Loucy (cell line): Measurements from ENCODE around the gene CCDC13.

Experiments
- H2AFZ ChIP-seq: fragments of 200-600 bp; sonication (generic); 2 replicates; pipeline ENCODE4 v1.6.0; 2016; ENCODE audit warnings: antibody characterized with exemption, mild to moderate bottlenecking, low read length, moderate library complexity
- H3F3A ChIP-seq: fragments of 200-600 bp; 2 replicates; pipeline ENCODE4 v1.6.0; 2016; ENCODE audit warnings: antibody characterized with exemption, low read depth, mild to moderate bottlenecking
- H3K27me3 ChIP-seq: fragments of 200-600 bp; sonication (generic); 2 replicates; pipeline ENCODE4 v1.6.1; 2014; ENCODE audit warnings: low read length, mild to moderate bottlenecking; ENCODE audit not compliant: insufficient read depth, poor library complexity, severe bottlenecking
- H3K36me3 ChIP-seq: fragments of 200-600 bp; sonication (generic); 2 replicates; pipeline ENCODE4 v1.6.1; 2016; ENCODE audit warnings: low read length; ENCODE audit not compliant: insufficient read depth
- H3K4me1 ChIP-seq: fragments of 200-600 bp; sonication (generic); 2 replicates; pipeline ENCODE4 v1.5.1; 2014; ENCODE audit warnings: low read length, mild to moderate bottlenecking; ENCODE audit not compliant: insufficient read depth, poor library complexity, severe bottlenecking
- H3K4me2 ChIP-seq: fragments of 200-600 bp; sonication (generic); 2 replicates; pipeline ENCODE4 v1.6.0; 2014; ENCODE audit warnings: antibody characterized with exemption, low read length, low read depth, mild to moderate bottlenecking; ENCODE audit not compliant: poor library complexity, severe bottlenecking
- H3K4me3 ChIP-seq: fragments of 200-600 bp; sonication (generic); 2 replicates; pipeline ENCODE4 v1.5.1; 2014; ENCODE audit warnings: low read length, mild to moderate bottlenecking, mixed read lengths; ENCODE audit not compliant: poor library complexity, severe bottlenecking
- H3K79me2 ChIP-seq: fragments of 200-600 bp; sonication (generic); 2 replicates; pipeline ENCODE4 v1.6.1; 2014; ENCODE audit warnings: low read length; ENCODE audit not compliant: insufficient read depth
- H3K9ac ChIP-seq: fragments of 200-600 bp; sonication (generic); 2 replicates; pipeline ENCODE4 v1.6.0; 2014; ENCODE audit warnings: mild to moderate bottlenecking, low read depth, low read length, moderate library complexity; ENCODE audit not compliant: poor library complexity, severe bottlenecking
- H3K9me2 ChIP-seq: fragments of 200-600 bp; sonication (generic); replicated peaks from 2 replicates; pipeline ENCODE4 v1.6.1; 2016; ENCODE audit warnings: low read depth, low read length, mixed read lengths
- H3K9me3 ChIP-seq: fragments of 200-600 bp; sonication (generic); 2 replicates; pipeline ENCODE4 v1.6.1; 2014; ENCODE audit warnings: mild to moderate bottlenecking, antibody characterized with exemption, low read length, low read depth; ENCODE audit not compliant: insufficient read depth
- H4K20me1 ChIP-seq: fragments of 200-600 bp; sonication (generic); 2 replicates; pipeline ENCODE4 v1.6.0; 2014; ENCODE audit warnings: antibody characterized with exemption, low read length, mild to moderate bottlenecking; ENCODE audit not compliant: insufficient read depth, poor library complexity, severe bottlenecking
- EZH2phosphoT487 ChIP-seq: fragments of 200-600 bp; IDR thresholded peaks from 2 replicates; pipeline ENCODE4 v1.6.1; 2018; ENCODE audit warnings: antibody characterized with exemption, mild to moderate bottlenecking, moderate library complexity, borderline replicate concordance
- TF ChIP-seq, protein P1 (sequence below): fragments of 200-600 bp; sonication (generic); conservative IDR thresholded peaks from 2 replicates; pipeline ENCODE4 v1.5.1; 2014; ENCODE audit warnings: mild to moderate bottlenecking, antibody characterized with exemption, low read length

CCDC13 gene

DNA sequence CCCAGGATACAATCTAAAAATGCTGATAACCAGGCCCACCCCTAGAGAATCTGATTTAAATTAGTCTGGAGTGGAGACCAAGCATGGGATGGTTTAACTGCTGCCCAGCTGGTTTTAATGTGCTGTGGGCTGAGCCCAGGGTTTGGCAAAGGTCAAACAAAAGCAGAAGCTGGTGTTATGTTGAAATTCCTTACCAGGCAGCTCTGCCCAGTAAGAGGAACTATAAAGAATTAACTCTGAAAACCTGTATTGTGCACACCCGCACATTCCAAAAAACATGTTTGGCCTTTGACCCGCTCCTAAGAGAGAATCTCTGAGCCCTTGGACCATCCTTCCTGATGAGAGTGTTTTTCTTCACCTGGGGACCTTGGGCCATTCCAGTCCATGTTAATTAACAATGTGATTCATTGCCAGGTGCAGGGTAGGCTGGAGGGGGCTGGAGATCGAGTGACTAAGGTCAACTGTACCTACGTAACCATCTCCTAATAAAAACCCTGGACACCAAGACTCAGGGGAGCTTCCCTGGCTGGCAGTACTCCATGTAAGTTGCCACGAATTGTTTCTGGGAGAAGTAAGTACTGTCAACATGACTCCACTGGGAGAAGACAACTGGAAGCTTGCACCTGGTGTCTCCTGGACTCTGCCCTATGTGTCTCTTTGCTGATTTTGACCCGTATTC is 10.9 kb downstream of the CCDC13 start:
- no peak overlapping the region for H2AFZ ChIP-seq
- no peak overlapping the region for H3K4me2 ChIP-seq
- H3K9me3 ChIP-seq: no peaks in the 10 kb centered on the region
- H3K9me2 ChIP-seq: no peaks in the 10 kb centered on the region
- no peak for TF ChIP-seq EZH2phosphoT487
- TF ChIP-seq, protein P1, sequence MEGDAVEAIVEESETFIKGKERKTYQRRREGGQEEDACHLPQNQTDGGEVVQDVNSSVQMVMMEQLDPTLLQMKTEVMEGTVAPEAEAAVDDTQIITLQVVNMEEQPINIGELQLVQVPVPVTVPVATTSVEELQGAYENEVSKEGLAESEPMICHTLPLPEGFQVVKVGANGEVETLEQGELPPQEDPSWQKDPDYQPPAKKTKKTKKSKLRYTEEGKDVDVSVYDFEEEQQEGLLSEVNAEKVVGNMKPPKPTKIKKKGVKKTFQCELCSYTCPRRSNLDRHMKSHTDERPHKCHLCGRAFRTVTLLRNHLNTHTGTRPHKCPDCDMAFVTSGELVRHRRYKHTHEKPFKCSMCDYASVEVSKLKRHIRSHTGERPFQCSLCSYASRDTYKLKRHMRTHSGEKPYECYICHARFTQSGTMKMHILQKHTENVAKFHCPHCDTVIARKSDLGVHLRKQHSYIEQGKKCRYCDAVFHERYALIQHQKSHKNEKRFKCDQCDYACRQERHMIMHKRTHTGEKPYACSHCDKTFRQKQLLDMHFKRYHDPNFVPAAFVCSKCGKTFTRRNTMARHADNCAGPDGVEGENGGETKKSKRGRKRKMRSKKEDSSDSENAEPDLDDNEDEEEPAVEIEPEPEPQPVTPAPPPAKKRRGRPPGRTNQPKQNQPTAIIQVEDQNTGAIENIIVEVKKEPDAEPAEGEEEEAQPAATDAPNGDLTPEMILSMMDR: no peak
- no peak overlapping the region for H3K9ac ChIP-seq
- no peaks in the 10 kb centered on the region for H3K79me2 ChIP-seq
- no peaks in the 10 kb centered on the region for H3K36me3 ChIP-seq
- no peaks in the 10 kb centered on the region for H3K27me3 ChIP-seq
- no peak overlapping the region for H3K4me3 ChIP-seq
- no peaks in the 10 kb centered on the region; the same call in 1 of the 2 replicates for H3F3A ChIP-seq
- no peaks in the 10 kb centered on the region for H4K20me1 ChIP-seq
- H3K4me1 ChIP-seq: no peaks in the 10 kb centered on the region

DNA sequence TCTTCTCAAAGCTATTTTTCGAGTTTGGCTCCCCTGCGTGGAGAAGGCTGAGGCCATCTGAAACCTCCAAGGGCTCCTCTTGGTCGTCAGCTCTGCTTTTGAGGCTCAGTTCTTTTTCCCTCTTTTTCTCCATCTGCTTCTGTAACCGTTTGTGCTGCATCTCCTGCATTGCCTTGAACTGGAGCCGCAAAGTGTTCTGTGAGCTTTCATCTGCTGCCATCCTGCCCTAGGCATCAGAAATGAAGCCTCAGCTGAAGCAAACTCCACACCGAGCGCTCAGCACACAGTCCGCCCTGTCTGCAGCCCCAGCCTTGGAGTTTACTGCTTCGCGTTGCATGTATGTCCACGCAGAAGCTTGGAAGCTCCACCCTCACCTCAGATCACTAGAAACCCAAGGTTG is 14.9 kb downstream of the CCDC13 start:
- H3F3A ChIP-seq: no peaks in the 10 kb centered on the region; the same call in 1 of the 2 replicates
- H2AFZ ChIP-seq: no peak overlapping the region
- no peak overlapping the region for H3K4me3 ChIP-seq
- H3K9me2 ChIP-seq: no peaks in the 10 kb centered on the region
- no peaks in the 10 kb centered on the region for H3K36me3 ChIP-seq
- no peaks in the 10 kb centered on the region for H3K27me3 ChIP-seq
- no peaks in the 10 kb centered on the region for H3K4me1 ChIP-seq
- no peaks in the 10 kb centered on the region for H4K20me1 ChIP-seq
- no peak for TF ChIP-seq EZH2phosphoT487
- TF ChIP-seq, protein P1: no peak
- H3K9ac ChIP-seq: no peak overlapping the region
- H3K79me2 ChIP-seq: no peaks in the 10 kb centered on the region
- H3K9me3 ChIP-seq: no peaks in the 10 kb centered on the region
- H3K4me2 ChIP-seq: no peak overlapping the region

DNA sequence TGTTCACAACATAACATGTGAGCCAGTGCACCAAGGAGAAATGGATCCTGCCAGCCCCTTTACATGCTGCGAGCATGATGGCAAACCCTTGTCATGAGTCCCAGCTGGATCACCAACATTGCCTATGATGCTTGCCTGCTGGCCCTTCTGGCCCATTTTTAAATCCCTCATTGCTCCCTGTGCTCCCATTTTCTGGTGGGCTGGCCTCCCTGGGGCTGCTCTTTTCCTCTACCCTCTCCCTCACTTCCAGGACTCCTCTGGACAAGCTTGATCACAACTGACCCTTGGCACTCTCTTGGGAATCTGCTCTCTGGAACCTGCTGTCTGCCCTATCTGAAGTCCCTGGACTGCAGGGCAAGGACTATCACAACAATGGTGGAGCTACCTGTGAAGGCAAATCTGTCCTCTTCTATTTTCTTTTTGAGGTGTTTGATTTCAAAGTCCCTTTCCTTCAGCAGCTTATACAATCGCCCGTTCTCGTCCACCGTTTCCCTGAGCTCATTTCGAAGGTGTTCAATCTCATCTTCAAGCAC is 16.3 kb downstream of the CCDC13 start:
- no peak overlapping the region for H3K4me3 ChIP-seq
- H2AFZ ChIP-seq: no peak overlapping the region
- no peaks in the 10 kb centered on the region for H3K27me3 ChIP-seq
- H3K79me2 ChIP-seq: no peaks in the 10 kb centered on the region
- no peaks in the 10 kb centered on the region; the same call in 1 of the 2 replicates for H3F3A ChIP-seq
- TF ChIP-seq EZH2phosphoT487: no peak
- TF ChIP-seq, protein P1: no peak
- H3K9me2 ChIP-seq: no peaks in the 10 kb centered on the region
- H3K9me3 ChIP-seq: no peaks in the 10 kb centered on the region
- H3K4me2 ChIP-seq: no peak overlapping the region
- H3K9ac ChIP-seq: no peak overlapping the region
- no peaks in the 10 kb centered on the region for H3K4me1 ChIP-seq
- H3K36me3 ChIP-seq: no peaks in the 10 kb centered on the region
- no peaks in the 10 kb centered on the region for H4K20me1 ChIP-seq
